Neural progenitor cell (in vitro differentiated cells): ENCODE results near the gene BCL7A. TPM values are rescaled to one million over a fixed set of nuclear protein-coding genes. Genes with fewer than 3 reads are reported as not detected.

Experiments used
- DNase-seq: peaks from one replicate; pipeline ENCODE4 v3.0.0-alpha.2; 2016; ENCODE audit warnings: low spot score
- H2AFZ ChIP-seq: fragments of 200-600 bp; sonication (generic); replicated peaks from 2 replicates; pipeline ENCODE4 v1.6.1; 2016; ENCODE audit warnings: antibody characterized with exemption
- H3F3A ChIP-seq: fragments of 200-600 bp; sonication (generic); 2 replicates; pipeline ENCODE4 v1.6.1; 2016; ENCODE audit warnings: antibody characterized with exemption, low read depth
- H3K27ac ChIP-seq: fragments of 200-600 bp; sonication (generic); 2 replicates; pipeline ENCODE4 v1.5.1; 2016; ENCODE audit warnings: mild to moderate bottlenecking
- H3K27me3 ChIP-seq: fragments of 200-600 bp; sonication (generic); 2 replicates; pipeline ENCODE4 v1.6.1; 2016; ENCODE audit warnings: mild to moderate bottlenecking, moderate library complexity
- H3K36me3 ChIP-seq: fragments of 200-600 bp; sonication (generic); 2 replicates; pipeline ENCODE4 v1.5.1; 2016
- H3K4me1 ChIP-seq: fragments of 200-600 bp; sonication (generic); 2 replicates; pipeline ENCODE4 v1.6.1; 2016; ENCODE audit warnings: mixed run types
- H3K4me2 ChIP-seq: fragments of 200-600 bp; sonication (generic); 2 replicates; pipeline ENCODE4 v1.6.1; 2016
- H3K4me3 ChIP-seq: fragments of 200-600 bp; sonication (generic); 2 replicates; pipeline ENCODE4 v1.5.1; 2016
- H3K79me2 ChIP-seq: fragments of 200-600 bp; sonication (generic); 2 replicates; pipeline ENCODE4 v1.6.1; 2016; ENCODE audit warnings: low read depth
- H3K9ac ChIP-seq: fragments of 200-600 bp; sonication (generic); 2 replicates; pipeline ENCODE4 v1.6.1; 2016
- H3K9me3 ChIP-seq: fragments of 200-600 bp; sonication (generic); 2 replicates; pipeline ENCODE4 v1.5.1; 2016; ENCODE audit warnings: low read depth
- H4K20me1 ChIP-seq: fragments of 200-600 bp; sonication (generic); 2 replicates; pipeline ENCODE4 v1.6.1; 2016; ENCODE audit warnings: low read depth
- H3K27ac Mint-ChIP-seq: 3 replicates; pipeline ENCODE4 v1.8.0; 2021; ENCODE audit warnings: mixed read lengths
- H3K27me3 Mint-ChIP-seq: 2 replicates; pipeline ENCODE4 v1.8.0; 2022; ENCODE audit warnings: low read depth, mild to moderate bottlenecking, inconsistent platforms, moderate library complexity, mixed read lengths; ENCODE audit not compliant: insufficient read depth
- H3K36me3 Mint-ChIP-seq: 3 replicates; pipeline ENCODE4 v1.8.0; 2021; ENCODE audit warnings: mixed read lengths
- H3K4me1 Mint-ChIP-seq: 3 replicates; pipeline ENCODE4 v1.8.0; 2021; ENCODE audit warnings: mixed read lengths
- H3K4me3 Mint-ChIP-seq: 3 replicates; pipeline ENCODE4 v1.8.0; 2021; ENCODE audit warnings: mild to moderate bottlenecking, moderate library complexity, mixed read lengths
- H3K9me3 Mint-ChIP-seq: 3 replicates; pipeline ENCODE4 v1.8.0; 2020; ENCODE audit warnings: mixed read lengths
- EZH2 ChIP-seq: fragments of 200-600 bp; sonication (generic); IDR thresholded peaks from 2 replicates; pipeline ENCODE4 v1.6.1; 2017; ENCODE audit warnings: antibody characterized with exemption, mild to moderate bottlenecking, moderate library complexity
- EZH2phosphoT487 ChIP-seq: fragments of 200-600 bp; sonication (generic); IDR thresholded peaks from 2 replicates; pipeline ENCODE4 v1.6.1; 2017; ENCODE audit warnings: antibody characterized with exemption
- total RNA-seq: library from RNA; depleted of rRNA; stranded (reverse); fragments of >200 nt; gene quantifications from 2 replicates; pipeline ENCODE4 v1.2.3, GENCODE V29; 2015; ENCODE audit warnings: low replicate concordance
- TF ChIP-seq, protein P1 (sequence below): fragments of 200-600 bp; sonication (generic); IDR thresholded peaks from 2 replicates; pipeline ENCODE4 v1.5.1; 2017; ENCODE audit warnings: antibody characterized with exemption, mild to moderate bottlenecking

The BCL7A gene
- total RNA-seq, 1 donor from 2014 or later = 22.1 TPM

DNA sequence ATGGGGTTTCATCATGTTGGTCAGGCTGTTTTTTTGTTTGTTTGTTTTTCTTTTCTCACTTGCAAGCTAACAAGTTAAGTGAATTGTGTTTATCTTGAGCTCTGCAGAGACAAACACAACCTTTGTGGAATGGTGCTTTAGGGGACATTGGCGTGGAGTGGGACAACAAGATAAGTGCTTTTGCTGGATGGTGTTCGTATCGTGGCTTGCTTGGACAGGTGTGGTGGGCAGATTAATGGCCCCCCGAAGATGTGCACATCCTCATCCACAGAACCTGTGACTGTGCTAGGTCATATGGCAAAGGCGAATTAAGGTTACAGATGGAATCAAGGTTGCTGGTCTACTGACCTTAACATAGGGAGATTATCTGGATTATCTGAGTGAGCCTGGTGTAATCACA lies 63.9 kb downstream of the BCL7A start:
- TF ChIP-seq EZH2phosphoT487 = no peak
- TF ChIP-seq, protein P1, sequence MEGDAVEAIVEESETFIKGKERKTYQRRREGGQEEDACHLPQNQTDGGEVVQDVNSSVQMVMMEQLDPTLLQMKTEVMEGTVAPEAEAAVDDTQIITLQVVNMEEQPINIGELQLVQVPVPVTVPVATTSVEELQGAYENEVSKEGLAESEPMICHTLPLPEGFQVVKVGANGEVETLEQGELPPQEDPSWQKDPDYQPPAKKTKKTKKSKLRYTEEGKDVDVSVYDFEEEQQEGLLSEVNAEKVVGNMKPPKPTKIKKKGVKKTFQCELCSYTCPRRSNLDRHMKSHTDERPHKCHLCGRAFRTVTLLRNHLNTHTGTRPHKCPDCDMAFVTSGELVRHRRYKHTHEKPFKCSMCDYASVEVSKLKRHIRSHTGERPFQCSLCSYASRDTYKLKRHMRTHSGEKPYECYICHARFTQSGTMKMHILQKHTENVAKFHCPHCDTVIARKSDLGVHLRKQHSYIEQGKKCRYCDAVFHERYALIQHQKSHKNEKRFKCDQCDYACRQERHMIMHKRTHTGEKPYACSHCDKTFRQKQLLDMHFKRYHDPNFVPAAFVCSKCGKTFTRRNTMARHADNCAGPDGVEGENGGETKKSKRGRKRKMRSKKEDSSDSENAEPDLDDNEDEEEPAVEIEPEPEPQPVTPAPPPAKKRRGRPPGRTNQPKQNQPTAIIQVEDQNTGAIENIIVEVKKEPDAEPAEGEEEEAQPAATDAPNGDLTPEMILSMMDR = no peak
- no peak for TF ChIP-seq EZH2
- Histone ChIP-seq H3K4me2 (peak overlapping the region; percentile 41), H3K79me2 (no peaks in the 10 kb centered on the region), H3K36me3 (no peaks in the 10 kb centered on the region), H3K9ac (no peak overlapping the region), H3K4me3 (no peak overlapping the region), H3K27ac (no peak overlapping the region), H3K27me3 (peaks cover 32% of the 10 kb centered on the region), H3F3A (peaks cover 6% of the 10 kb centered on the region), H2AFZ (no peak overlapping the region), H3K9me3 (no peaks in the 10 kb centered on the region), H3K4me1 (peaks cover 14% of the 10 kb centered on the region), H4K20me1 (peaks cover 17% of the 10 kb centered on the region)
- Mint-ChIP-seq H3K36me3 (peaks cover 26% of the 10 kb centered on the region), H3K27ac (no peak overlapping the region), H3K9me3 (no peaks in the 10 kb centered on the region), H3K27me3 (peaks cover 4% of the 10 kb centered on the region), H3K4me3 (no peak overlapping the region), H3K4me1 (peaks cover 47% of the 10 kb centered on the region)
- DNase-seq = no peak

DNA sequence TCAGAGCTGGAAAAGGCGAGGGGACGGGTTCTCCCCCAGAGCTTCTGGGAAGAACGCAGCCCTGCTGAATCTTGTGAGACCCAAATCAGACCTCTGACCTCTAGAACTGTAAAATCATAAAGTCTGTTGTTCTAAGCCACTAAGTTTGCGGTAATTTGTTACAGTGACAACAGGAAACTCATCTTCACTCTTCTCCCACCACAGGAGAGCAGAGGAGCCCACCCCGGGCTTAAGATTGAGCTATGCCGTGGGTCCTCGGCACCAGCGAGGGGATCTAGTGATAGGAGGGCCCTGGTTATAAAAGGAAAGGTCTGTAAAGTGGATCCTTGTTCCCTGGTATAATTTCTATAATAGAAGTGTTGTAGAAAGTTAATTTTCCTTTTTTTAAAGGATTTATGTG lies 64.4 kb downstream of the BCL7A start:
- no peak overlapping the region for H3K4me3 Mint-ChIP-seq
- H3K4me3 ChIP-seq = no peak overlapping the region
- TF ChIP-seq, protein P1 = no peak
- TF ChIP-seq EZH2 (no peak), EZH2phosphoT487 (no peak)
- H4K20me1 ChIP-seq = peaks cover 16% of the 10 kb centered on the region
- H3K9me3 ChIP-seq = no peaks in the 10 kb centered on the region
- no peak overlapping the region for H3K27ac ChIP-seq
- no peak overlapping the region for H3K9ac ChIP-seq
- peaks cover 3% of the 10 kb centered on the region for H3K27me3 Mint-ChIP-seq
- H3K36me3 Mint-ChIP-seq = peaks cover 28% of the 10 kb centered on the region
- no peak overlapping the region for H2AFZ ChIP-seq
- H3K79me2 ChIP-seq = no peaks in the 10 kb centered on the region
- no peaks in the 10 kb centered on the region for H3K36me3 ChIP-seq
- H3K27ac Mint-ChIP-seq = no peak overlapping the region
- no peak overlapping the region for H3K4me2 ChIP-seq
- peaks cover 14% of the 10 kb centered on the region for H3K4me1 ChIP-seq
- H3F3A ChIP-seq = peaks cover 6% of the 10 kb centered on the region
- peaks cover 44% of the 10 kb centered on the region for H3K4me1 Mint-ChIP-seq
- H3K9me3 Mint-ChIP-seq = no peaks in the 10 kb centered on the region
- peaks cover 27% of the 10 kb centered on the region for H3K27me3 ChIP-seq
- DNase-seq = no peak

DNA sequence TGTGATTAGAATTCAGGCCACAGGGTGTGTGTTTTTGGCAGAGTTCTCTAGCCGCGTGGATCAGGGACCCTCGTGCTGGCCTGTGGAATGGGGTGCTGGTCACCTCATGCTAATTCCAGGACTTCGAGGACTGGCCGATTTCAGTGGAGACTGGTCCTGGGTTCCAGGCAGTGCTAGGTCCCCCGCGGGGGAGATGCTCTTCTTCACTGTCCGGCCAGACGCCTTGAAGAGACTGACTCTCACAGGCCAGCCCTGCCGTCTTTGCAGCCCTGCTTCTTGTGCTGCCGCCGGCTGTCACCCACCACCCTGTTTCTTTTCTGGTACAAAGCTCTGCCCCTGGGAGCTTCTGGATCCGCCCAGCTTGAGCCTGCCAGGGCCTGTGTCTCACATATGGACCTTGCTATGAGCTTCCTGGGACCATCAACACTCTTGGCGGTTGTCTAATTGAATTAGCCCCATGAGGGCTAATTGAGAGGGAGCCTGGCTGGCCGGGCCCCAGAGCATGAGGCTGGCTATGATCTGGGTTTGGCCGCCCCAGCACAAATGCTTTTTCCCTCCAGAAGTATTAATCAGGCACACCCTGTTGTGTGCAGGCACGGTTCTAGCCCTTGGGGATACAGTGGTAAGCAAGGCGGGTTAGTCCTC lies 65.1 kb downstream of the BCL7A start:
- no peak overlapping the region for H2AFZ ChIP-seq
- no peak for DNase-seq
- H3F3A ChIP-seq = peaks cover 6% of the 10 kb centered on the region
- TF ChIP-seq EZH2 = no peak
- TF ChIP-seq, protein P1 = no peak
- H3K4me2 ChIP-seq = no peak overlapping the region
- H3K4me3 Mint-ChIP-seq = peak overlapping the region; percentile 25
- H3K27ac Mint-ChIP-seq = peak overlapping the region; percentile 48
- H3K27me3 ChIP-seq = peaks cover 21% of the 10 kb centered on the region
- no peaks in the 10 kb centered on the region for H3K36me3 ChIP-seq
- H3K36me3 Mint-ChIP-seq = peaks cover 28% of the 10 kb centered on the region
- no peaks in the 10 kb centered on the region for H3K9me3 ChIP-seq
- no peaks in the 10 kb centered on the region for H3K79me2 ChIP-seq
- peaks cover 2% of the 10 kb centered on the region for H3K27me3 Mint-ChIP-seq
- peaks cover 41% of the 10 kb centered on the region for H3K4me1 Mint-ChIP-seq
- H3K4me1 ChIP-seq = peaks cover 14% of the 10 kb centered on the region
- no peak overlapping the region for H3K9ac ChIP-seq
- H3K4me3 ChIP-seq = no peak overlapping the region
- H3K9me3 Mint-ChIP-seq = no peaks in the 10 kb centered on the region
- no peak overlapping the region for H3K27ac ChIP-seq
- H4K20me1 ChIP-seq = peaks cover 16% of the 10 kb centered on the region
